AG10803 (cell line): ENCODE data around the gene SH3RF3.

ENCODE experiments used
- DNase-seq: peaks from one replicate; pipeline ENCODE4 v3.0.0; 2010; ENCODE audit warnings: low read depth
- H3K4me3 ChIP-seq: 2 replicates; pipeline ENCODE4 v1.5.1; 2011; ENCODE audit warnings: mild to moderate bottlenecking, low read length, control low read depth
- CTCF ChIP-seq: conservative IDR thresholded peaks from 2 replicates; pipeline ENCODE4 v1.5.1; 2011; ENCODE audit warnings: mild to moderate bottlenecking, low read length, control low read depth, inconsistent platforms

The SH3RF3 gene

DNA sequence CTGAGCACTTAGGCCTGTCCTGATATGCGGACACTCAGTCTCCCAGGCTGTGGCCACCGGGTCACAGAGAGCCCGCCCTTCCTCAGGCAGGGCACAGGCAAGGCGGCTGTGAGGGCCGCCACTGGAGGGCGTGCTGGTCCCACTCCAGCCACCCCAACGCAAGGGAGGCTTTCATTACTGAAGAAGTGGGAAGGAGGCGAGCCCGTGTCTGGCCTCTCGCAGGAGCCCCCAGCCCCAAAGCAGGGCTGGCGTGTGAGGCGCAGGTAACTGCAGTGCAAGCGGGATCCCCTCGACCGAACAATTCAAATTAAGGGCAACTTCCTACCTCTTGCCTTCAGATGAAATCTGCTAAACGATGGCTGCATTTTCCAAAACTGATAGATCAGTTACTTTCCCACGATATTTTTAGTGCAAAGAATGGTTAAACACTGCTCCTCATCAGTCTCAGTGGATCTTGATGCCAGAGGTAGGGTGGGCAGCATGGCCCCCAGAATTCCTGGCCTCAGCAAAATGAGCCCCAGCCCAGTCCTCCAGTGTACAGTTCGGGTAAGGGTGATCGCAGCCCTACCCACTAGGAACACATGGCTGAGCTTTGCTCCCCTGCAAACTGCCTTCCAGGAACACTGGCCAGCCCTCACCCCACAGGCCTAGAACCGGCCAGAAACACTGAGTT, 387.6 kb downstream of the SH3RF3 start:
- peak; percentile 36 for TF ChIP-seq CTCF
- no peak overlapping the region for H3K4me3 ChIP-seq
- DNase-seq, result no peak

DNA sequence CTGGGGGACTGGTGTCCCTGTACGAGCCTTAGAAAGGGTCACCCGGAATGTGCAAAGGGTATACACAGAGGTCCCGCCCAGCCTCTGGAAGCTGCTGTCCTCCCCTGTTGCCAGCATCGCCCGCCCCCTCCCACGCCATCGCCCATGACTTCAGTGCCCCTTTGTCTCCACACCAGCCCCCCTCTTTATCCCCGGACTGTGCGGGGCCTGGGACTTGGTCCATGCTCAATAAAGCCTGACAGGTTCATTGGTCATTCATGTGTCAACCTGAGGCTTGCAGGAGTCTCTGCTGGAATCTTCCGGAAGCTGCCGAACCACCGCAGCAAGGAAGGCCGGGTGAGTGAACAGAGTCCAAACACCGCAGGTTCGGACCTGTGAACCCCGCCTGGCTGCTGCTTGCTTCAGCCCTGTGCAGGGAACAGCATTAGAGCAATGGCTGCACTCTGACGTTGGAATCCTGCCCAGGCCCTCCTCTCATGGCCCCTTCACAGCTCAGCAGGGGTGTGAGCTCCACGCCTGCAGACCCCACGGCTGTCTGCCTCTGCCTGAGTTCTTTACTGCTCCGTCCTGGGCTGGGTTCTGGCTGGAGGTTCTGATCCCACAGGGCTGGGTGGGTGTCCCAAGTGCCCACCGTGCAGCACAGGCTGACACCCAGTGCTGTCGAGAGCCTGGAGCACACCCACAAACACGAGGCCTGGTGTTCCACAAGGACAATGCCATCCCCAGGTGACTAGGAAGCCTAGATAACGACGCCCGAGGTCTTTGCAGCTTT, 388.3 kb downstream of the SH3RF3 start:
- DNase-seq, result no peak
- no peak for TF ChIP-seq CTCF
- H3K4me3 ChIP-seq, result no peak overlapping the region

DNA sequence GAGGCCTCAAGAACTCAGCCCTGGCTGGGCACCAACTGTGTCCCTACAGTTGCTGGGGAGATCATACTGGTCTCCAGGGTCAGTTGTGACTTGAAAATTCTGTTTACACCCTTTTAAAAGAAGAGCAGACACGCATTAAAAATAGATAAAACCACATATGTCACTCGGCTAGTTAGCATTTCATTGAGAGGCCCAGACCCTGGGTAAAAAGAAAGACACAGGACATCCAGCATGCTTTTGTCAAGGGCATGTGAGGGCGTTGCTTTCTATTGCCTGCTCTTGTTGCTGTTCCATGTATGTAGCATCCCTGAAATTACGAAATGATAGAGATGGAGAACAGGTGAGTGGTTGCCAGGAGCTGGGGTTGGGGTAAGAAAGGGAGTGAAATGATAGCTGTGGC, 390.5 kb downstream of the SH3RF3 start:
- TF ChIP-seq CTCF, result no peak
- H3K4me3 ChIP-seq, result no peak overlapping the region
- DNase-seq, result no peak

- no peak for DNase-seq
- no peak overlapping the region for H3K4me3 ChIP-seq
- no peak for TF ChIP-seq CTCF
These were observed 392.4 kb downstream of the SH3RF3 start for GRCh38 chr2:109521233-109522062.

- no peak overlapping the region for H3K4me3 ChIP-seq
- no peak for TF ChIP-seq CTCF
- DNase-seq, result no peak
These were observed 393.0 kb downstream of the SH3RF3 start for GRCh38 chr2:109522063-109522374.

DNA sequence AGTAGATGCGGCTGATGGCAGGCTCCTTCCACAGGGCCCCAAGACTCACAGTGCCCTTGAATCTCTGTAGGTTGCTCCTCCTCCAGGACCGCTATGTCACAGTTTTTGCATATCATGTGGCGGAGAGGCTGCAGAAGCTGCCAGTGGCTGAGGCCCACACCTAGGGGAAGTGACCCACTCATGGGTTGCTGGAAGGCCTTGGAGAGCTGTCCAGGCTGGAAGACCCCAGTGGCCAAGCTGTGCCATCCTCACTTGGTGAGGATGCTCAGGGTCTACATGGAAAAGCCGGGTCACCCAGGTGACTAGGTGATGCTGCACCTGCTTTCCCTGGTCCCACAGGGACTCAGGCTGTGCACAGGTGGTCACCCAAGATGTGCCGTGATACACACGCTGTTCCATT, 394.1 kb downstream of the SH3RF3 start:
- TF ChIP-seq CTCF, result no peak
- no peak for DNase-seq
- no peak overlapping the region for H3K4me3 ChIP-seq
